ENCODE measurements around the gene MPPED1.

MPPED1 gene

GRCh38 chr22:43493297-43493696, 81.5 kb downstream of the MPPED1 start:
- DNase-seq (ENCODE audit: low read depth): no peak
- TF ChIP-seq CTCF (IDR thresholded peaks at IDR 0.05; ENCODE audit: low read length, missing control alignments): no peak
- no peak overlapping the region for H3K4me3 ChIP-seq (replicated peaks; ENCODE audit: low read depth, low read length)

GRCh38 chr22:43497956-43498855, 86.4 kb downstream of the MPPED1 start:
- DNase-seq (ENCODE audit: low read depth): no peak
- no peak overlapping the region for H3K4me3 ChIP-seq (replicated peaks; ENCODE audit: low read depth, low read length)
- no peak for TF ChIP-seq CTCF (IDR thresholded peaks at IDR 0.05; ENCODE audit: low read length, missing control alignments)

GRCh38 chr22:43498856-43499253, 87.0 kb downstream of the MPPED1 start:
- DNase-seq (ENCODE audit: low read depth): no peak
- no peak overlapping the region for H3K4me3 ChIP-seq (replicated peaks; ENCODE audit: low read depth, low read length)
- no peak for TF ChIP-seq CTCF (IDR thresholded peaks at IDR 0.05; ENCODE audit: low read length, missing control alignments)

- no peak for DNase-seq (ENCODE audit: low read depth)
- no peak for TF ChIP-seq CTCF (IDR thresholded peaks at IDR 0.05; ENCODE audit: low read length, missing control alignments)
- H3K4me3 ChIP-seq (replicated peaks; ENCODE audit: low read depth, low read length): no peak overlapping the region
These were observed 89.3 kb downstream of the MPPED1 start for GRCh38 chr22:43500792-43501785.

GRCh38 chr22:43501878-43502277, 90.1 kb downstream of the MPPED1 start:
- no peak overlapping the region for H3K4me3 ChIP-seq (replicated peaks; ENCODE audit: low read depth, low read length)
- DNase-seq (ENCODE audit: low read depth): no peak
- no peak for TF ChIP-seq CTCF (IDR thresholded peaks at IDR 0.05; ENCODE audit: low read length, missing control alignments)

- H3K4me3 ChIP-seq (replicated peaks; ENCODE audit: low read depth, low read length): no peak overlapping the region
- no peak for TF ChIP-seq CTCF (IDR thresholded peaks at IDR 0.05; ENCODE audit: low read length, missing control alignments)
- DNase-seq (ENCODE audit: low read depth): no peak
These were observed 90.6 kb downstream of the MPPED1 start for GRCh38 chr22:43502306-43502874.
